Ascending aorta (tissue), 2 donors: ENCODE results near the gene CCDC97. TPM values are rescaled to one million over a fixed set of nuclear protein-coding genes. Genes with fewer than 3 reads are reported as not detected.

Experiments used
- DNase-seq, 2 donors: peaks; one replicate each; pipeline ENCODE4 v3.0.0-alpha.2; 2019; ENCODE audit warnings: low spot score in 2 of 2
- H3K27ac ChIP-seq, 2 donors: fragments of 200-600 bp; sonication (generic); one replicate each; pipeline ENCODE4 v1.5.1; 2016 to 2017; ENCODE audit warnings: mild to moderate bottlenecking in 1 of 2
- H3K27me3 ChIP-seq: fragments of 200-600 bp; sonication (generic); one replicate; pipeline ENCODE4 v1.5.1; 2017
- H3K36me3 ChIP-seq, 2 donors: fragments of 200-600 bp; sonication (generic); one replicate each; pipeline ENCODE4 v1.5.1; 2016
- H3K4me1 ChIP-seq, 2 donors: fragments of 200-600 bp; sonication (generic); one replicate each; pipeline ENCODE4 v1.5.1; 2016 to 2017; ENCODE audit warnings: mild to moderate bottlenecking in 1 of 2
- H3K4me3 ChIP-seq, 2 donors: fragments of 200-600 bp; sonication (generic); one replicate each; pipeline ENCODE4 v1.5.1; 2016 to 2017; ENCODE audit warnings: mild to moderate bottlenecking in 1 of 2
- H3K9me3 ChIP-seq, 2 donors: fragments of 200-600 bp; sonication (generic); one replicate each; pipeline ENCODE4 v1.5.1; 2016
- CTCF ChIP-seq, 3 experiments: fragments of 200-600 bp in 2 of 3; fragments of 450-650 bp in 1 of 3; sonication (generic) in 2 of 3; IDR thresholded peaks; one replicate each; pipeline ENCODE4 v1.5.1; 2016 to 2019; ENCODE audit warnings: antibody characterized with exemption in 3 of 3, mild to moderate bottlenecking in 1 of 3, moderate library complexity in 1 of 3
- intact Hi-C: fragments of 100-400 bp; cut with DNase I; formaldehyde crosslinking; loops from one replicate; pipeline ENCODE4 v1.15.1; 2023
- total RNA-seq: library from RNA; depleted of rRNA; stranded (reverse); fragments of >200 nt; gene quantifications from one replicate; pipeline ENCODE4 v1.1.0, GENCODE V29; 2016

The CCDC97 gene
- total RNA-seq, 1 donor from 2014 or later = 18.4 TPM

- Histone ChIP-seq H3K4me3 (peak overlapping the region; percentile 81 to 82), H3K9me3 (no peaks in the 10 kb centered on the region), H3K27me3 (no peaks in the 10 kb centered on the region), H3K27ac (peak overlapping the region; percentile 94 to 97), H3K4me1 (peaks cover 9 to 22% of the 10 kb centered on the region in 2 donors), H3K36me3 (peaks cover 25 to 32% of the 10 kb centered on the region in 2 donors)
- intact Hi-C loops = loop anchor here (5.0 to 10.0 kb wide), 6 partner anchors 490 to 1420 kb away; partner anchors contain the start of genes AKT2, COQ8B, FBL and GRIK5
- TF ChIP-seq CTCF (IDR thresholded peaks at IDR 0.05) = no peak
- peak in 1 of 2 donors; percentile 70 for DNase-seq
Measured at GRCh38 chr19:41264581-41265394, 45.2 kb upstream of the CCDC97 start.

- Histone ChIP-seq H3K27ac (peak overlapping the region; percentile 94 to 97), H3K36me3 (peaks cover 30 to 36% of the 10 kb centered on the region in 2 donors), H3K27me3 (no peaks in the 10 kb centered on the region), H3K4me1 (peaks cover 9 to 22% of the 10 kb centered on the region in 2 donors), H3K9me3 (no peaks in the 10 kb centered on the region), H3K4me3 (peak overlapping the region; percentile 81 to 82)
- TF ChIP-seq CTCF (IDR thresholded peaks at IDR 0.05) = no peak
- no peak for DNase-seq
- intact Hi-C loops = loop anchor here (10.0 kb wide), 5 partner anchors 491 to 1421 kb away; partner anchors contain the start of genes AKT2, FBL, GRIK5 and MIA
Measured at GRCh38 chr19:41265395-41266153, 44.4 kb upstream of the CCDC97 start.

- Histone ChIP-seq H3K27me3 (no peaks in the 10 kb centered on the region), H3K27ac (no peak overlapping the region), H3K4me1 (peaks cover 9 to 22% of the 10 kb centered on the region in 2 donors), H3K36me3 (peaks cover 65 to 71% of the 10 kb centered on the region in 2 donors), H3K9me3 (no peaks in the 10 kb centered on the region), H3K4me3 (no peak overlapping the region)
- TF ChIP-seq CTCF (IDR thresholded peaks at IDR 0.05) = no peak
- intact Hi-C loops = loop anchor here (10.0 kb wide), 5 partner anchors 494 to 1424 kb away; partner anchors contain the start of genes AKT2, FBL, GRIK5 and MIA
- DNase-seq = no peak
Measured at GRCh38 chr19:41269055-41269454, 40.9 kb upstream of the CCDC97 start.

GRCh38 chr19:41269571-41269970 lies 40.4 kb upstream of the CCDC97 start:
- H3K4me1 ChIP-seq = peaks cover 9 to 22% of the 10 kb centered on the region in 2 donors
- H3K27ac ChIP-seq = no peak overlapping the region
- H3K36me3 ChIP-seq = peaks cover 70 to 76% of the 10 kb centered on the region in 2 donors
- H3K4me3 ChIP-seq = no peak overlapping the region
- TF ChIP-seq CTCF (IDR thresholded peaks at IDR 0.05) = no peak
- no peaks in the 10 kb centered on the region for H3K27me3 ChIP-seq
- intact Hi-C loops = loop anchor here (10.0 kb wide), 5 partner anchors 495 to 1425 kb away; partner anchors contain the start of genes AKT2, FBL, GRIK5 and MIA
- DNase-seq = no peak
- H3K9me3 ChIP-seq = no peaks in the 10 kb centered on the region

- no peaks in the 10 kb centered on the region for H3K27me3 ChIP-seq
- no peaks in the 10 kb centered on the region for H3K4me1 ChIP-seq
- no peaks in the 10 kb centered on the region for H3K9me3 ChIP-seq
- intact Hi-C loops = no loop called here
- no peak overlapping the region for H3K27ac ChIP-seq
- H3K4me3 ChIP-seq = no peak overlapping the region
- no peak for TF ChIP-seq CTCF (IDR thresholded peaks at IDR 0.05)
- DNase-seq = no peak
- H3K36me3 ChIP-seq = peaks cover 98 to 100% of the 10 kb centered on the region in 2 donors
Measured at GRCh38 chr19:41273076-41273475, 36.9 kb upstream of the CCDC97 start.
